Hypothalamus (tissue), 51 donors: ENCODE results near the gene SMDT1.
A peak's percentile ranks its signal among the peaks of the same experiment; 100 is the strongest.

Source experiments
- DNase-seq, 51 donors: peaks; one replicate each; lab custom pipeline; 2025; lab: John Stamatoyannopoulos, UW

SMDT1 gene, protein sequence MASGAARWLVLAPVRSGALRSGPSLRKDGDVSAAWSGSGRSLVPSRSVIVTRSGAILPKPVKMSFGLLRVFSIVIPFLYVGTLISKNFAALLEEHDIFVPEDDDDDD

DNA sequence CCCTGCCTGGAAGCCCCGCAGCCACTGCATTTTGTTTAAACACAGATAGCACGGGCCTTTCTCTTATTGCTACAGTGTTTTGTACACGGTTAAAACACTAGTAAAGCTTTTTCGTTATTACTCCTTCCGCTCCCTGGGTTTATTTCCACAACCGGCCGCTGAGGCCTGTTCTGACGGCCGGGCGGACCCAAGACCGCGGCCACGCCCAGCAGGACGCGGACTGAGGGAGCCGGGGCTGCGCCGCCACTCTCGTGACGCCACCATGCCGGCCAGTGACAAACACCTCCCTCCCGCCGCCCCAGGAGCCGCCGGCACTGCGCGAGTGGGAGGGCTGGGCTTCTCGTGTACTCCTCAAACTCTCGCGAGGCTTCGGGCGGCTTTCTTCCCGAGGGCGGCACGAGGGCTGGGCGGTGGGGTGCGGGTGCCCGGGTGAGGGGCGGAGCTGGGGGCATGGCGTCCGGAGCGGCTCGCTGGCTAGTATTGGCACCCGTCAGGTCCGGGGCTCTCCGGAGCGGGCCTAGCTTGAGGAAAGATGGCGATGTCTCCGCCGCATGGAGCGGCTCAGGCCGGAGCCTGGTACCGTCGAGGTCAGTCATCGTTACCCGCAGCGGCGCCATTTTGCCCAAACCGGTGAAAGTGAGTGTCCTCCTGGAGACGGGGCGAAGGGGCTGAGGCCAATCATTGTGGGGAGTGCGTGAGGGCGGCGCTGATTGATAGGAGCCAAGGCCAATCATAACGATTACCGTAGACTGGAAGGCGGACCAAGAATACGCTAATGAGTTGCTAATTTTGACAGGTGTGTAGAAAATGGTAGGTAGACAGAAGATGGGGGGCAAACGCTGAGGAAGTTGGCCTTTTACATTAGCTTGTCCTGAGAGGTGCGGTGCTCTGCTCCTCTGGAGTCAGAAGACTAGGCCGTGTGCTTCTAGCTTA is at the start of gene SMDT1:
SMDT1 (plus strand) TSS at position 382 of the 933 bp plus-strand sequence; CDS start at position 451, 69 bp downstream.
- DNase-seq = peak; percentile 90 to 100 (median 99)

DNA sequence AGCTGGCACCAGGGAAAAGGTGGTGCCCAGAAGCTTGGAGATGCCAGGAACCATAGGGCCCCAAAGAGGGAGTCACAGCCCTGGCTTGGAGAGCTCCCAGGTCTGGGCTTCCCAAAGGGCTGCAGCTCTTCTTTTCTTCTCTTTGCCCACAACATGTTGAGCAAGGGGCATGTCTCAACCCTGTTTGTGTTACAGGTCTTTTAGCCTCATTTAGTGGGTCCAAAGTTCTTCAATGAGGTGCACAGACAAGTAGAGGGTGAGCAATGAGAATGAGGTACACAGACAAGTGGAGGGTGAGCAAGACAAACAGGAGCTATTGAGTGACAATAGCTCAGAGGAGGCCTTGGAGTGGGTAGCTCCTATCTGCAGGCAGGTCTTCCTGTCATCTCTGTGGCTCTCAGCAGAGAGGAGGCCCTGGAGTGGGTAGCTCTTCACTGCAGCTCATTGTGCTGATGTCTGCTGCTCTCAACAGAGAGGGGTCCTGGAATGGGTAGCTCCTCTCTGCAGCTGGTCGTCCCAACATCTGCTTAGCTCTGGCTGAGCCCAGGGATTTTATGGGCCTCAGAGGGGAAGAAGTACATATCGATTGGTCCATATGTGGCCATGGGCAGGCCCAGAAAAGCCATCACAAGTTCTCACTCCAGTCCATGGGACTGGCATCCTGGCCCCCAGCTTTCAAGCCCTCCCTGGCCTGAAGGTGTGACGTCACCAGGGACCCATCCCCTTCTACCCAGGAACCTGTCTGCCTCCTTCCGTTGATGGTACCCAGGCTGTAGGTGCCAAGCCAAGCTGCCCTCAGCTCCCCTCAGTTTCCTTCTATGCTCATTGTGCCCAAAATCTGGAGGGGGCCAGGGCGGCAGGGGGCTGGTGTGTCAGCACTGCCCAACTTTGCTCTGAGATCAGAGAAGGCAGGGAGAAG is 46.0 kb upstream of the SMDT1 start:
- no peak for DNase-seq

DNA sequence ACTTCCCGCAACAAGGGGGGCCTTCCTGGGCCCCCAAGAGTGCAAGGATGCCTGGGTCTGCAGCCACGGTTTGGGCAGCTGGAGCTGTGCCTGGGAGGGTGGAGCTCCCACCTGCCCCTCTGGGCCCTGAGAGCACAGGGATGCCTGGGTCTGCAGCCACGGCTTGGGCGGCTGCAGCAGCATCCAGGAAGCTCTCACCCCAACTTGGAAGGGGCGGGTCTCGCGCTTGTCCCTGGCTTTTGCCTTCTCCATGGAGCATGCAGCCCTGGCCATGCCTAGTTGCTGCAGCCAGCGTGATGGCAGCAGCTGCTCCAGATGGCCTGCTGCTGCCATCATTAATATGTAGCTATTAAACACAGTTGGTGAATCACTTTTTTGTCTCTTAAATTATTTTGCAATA is 44.2 kb upstream of the SMDT1 start:
- no peak for DNase-seq

DNA sequence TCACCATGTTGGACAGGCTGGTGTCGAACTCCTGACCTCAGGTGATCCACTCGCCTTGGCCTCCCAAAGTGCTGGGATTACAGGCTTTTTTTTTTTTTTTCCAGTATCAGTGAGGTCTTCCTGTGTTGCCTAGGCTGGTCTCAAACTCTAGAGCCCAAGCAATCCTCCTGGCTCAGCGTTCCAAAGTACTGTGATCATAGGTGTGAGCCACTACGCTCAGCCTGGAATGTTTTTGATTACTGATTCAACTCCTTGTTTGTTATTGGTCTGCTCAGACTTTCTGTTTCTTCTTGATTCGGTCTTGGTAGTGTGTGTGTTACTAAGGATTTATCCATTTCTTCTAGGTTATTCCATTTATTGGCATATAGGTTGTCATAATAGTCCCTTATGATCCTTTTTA is 40.2 kb upstream of the SMDT1 start:
- no peak for DNase-seq

DNA sequence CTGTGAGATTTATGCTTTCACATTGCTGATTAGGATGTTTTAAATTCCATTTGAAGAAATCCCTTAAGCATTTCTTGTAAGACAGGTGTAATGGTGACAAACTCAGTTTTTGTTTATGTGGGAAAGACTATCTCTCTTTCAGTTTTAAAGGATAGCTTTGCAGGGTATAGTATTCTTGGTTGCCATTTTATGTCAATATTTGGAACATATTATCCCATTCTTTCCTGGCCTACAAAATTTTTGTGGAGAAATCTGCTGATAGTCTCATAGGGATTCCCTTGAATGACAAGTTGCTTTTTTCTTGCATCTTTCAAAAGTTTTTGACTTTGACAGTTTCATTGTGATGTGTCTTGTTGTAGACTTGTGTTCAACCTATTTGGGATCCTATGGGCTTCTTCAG is 37.7 kb upstream of the SMDT1 start:
- DNase-seq = no peak

DNA sequence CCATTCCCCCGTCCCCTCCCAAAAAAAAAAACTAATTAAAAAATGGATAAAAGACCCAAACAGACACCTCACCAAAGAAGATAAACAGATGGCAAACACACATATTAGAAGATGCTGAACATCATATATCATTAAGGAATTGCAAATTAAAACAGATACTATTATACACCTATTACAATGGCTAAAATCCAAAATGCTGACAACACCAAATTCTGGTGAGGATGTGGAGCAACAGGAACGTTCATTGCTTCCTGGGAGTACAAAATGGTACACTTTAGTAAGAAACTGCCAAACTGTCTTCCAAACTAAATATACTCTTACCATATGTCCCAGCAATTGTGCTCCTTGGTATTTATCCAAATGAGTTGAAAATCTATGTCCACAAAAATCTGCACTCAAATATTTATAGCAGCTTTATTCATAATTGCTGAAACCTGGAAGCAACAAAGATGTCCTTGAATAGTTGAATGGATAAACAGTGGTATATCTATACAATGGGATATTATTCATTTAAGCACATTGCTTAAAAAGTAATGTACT is 28.8 kb upstream of the SMDT1 start:
- no peak for DNase-seq

DNA sequence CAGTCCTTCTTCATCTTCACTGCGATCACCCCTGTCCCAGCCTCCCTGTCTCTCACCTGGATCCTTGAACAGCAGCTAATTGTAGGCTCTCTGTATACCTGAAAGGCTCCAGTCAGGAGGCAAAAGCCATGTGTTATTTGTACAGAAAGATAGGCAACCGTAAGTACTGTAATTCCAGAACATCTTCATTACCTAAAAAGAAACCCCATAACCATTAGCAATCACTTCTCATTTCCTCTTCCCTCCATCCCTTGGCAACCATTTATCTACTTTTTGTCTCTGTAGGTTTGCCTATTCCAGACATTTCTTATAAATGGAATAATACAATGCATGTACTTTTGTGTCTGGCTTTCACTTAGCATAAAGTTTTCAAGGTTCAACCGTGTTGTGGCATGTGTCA is 26.7 kb upstream of the SMDT1 start:
- no peak for DNase-seq

DNA sequence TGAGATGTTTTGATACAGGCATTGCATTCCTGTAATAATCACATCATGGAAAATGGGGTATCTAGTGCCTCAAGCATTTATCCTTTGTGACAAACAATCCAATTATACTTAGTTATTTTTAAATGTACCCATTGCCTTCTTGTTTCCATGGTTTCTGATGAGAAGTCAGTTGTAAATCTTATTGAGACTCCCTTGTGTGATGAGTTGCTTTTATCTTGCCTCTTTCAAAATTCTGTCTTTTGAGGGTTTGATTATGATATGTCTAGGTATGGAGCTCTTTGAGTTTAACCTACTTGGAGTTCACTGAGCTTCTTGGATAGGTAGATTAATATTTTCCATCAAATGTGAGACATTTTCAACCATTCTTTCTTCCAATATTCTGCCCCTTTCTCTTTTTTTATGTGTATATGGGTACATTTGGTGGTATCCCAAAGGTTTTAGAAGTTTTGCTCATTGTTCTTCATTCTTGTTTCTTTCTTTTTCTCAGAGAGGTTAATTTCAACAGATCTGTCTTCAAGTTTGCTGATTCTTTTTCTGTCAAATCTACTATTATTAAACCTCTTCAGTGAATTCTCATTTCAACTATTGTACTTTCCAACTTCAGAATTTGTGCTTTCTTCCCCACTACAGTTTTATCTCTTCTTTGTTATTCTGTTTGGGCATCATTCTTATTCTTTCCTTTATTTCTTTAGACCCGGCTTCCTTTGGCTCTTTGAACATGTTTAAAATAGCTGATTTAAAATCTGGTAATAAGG is 22.6 kb upstream of the SMDT1 start:
- DNase-seq = no peak

DNA sequence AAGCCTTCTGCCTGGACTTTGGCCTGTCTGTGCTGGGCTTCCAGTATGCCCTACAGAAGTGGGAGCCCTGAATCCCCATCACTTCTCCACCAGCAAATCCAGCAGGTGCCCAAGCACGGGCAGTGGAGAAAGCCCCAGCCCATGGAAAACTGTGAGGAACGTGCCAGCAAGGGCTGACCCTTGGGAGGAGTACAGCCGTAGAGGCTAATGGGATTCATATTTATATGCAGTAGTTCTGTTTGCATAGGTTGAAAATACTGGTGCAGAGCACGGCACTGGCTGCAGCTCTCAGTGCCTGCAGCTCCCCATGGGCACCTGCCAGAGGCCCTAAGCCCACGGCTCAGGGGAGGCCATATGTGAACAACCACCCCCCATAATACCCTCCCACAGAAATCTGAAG is 19.0 kb upstream of the SMDT1 start:
- DNase-seq = no peak

DNA sequence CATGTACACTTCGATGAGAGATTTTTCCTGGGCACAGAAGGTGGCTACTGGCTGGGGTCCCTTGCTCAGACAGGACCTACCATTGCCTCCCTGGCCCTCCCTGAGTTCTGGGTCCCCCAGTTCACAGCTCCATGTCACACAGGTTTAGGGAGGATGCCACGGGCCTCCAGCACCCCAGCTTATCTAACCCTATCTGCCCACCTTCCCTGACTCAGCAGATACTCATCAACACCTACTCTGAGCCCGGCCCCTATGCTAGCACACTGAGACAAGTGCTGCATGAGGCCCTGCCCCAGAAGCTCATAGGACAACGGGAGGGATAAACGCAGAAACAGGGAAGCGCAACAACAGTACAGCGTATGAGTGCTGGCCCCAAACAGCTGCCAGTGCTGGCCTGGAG is 18.5 kb upstream of the SMDT1 start:
- DNase-seq = no peak

DNA sequence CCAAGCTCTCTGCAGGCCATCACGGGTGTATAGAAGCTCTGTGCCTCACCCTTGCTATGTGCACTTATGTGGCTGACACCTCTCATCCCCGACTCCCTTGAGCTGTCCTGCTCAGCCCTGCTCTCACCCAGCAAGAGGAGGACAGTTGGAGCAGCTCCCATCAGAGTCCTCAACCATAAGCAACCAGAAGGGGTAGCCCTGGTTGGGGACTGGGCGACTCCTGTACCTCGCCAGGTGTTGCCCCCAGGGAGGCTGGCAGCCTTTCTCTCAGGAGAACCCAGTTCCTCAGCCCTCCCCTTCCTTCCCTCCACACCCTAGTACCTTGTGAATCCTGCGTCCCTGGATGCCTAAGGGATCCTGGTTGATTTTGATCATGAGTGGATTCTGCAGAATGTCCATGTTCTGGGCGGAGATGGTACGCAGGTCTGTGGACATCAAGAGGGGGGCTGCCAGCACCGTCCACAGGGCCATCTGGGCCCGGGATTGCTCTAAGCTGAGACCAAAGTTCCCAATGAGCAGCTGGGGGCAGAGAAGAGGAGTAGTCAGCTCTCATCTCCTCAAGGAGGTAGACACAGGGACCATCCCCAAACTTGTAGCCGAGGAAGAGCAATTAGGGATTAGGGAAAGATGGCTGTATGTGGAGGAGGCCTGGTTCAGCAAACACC is 16.9 kb upstream of the SMDT1 start:
- no peak for DNase-seq

DNA sequence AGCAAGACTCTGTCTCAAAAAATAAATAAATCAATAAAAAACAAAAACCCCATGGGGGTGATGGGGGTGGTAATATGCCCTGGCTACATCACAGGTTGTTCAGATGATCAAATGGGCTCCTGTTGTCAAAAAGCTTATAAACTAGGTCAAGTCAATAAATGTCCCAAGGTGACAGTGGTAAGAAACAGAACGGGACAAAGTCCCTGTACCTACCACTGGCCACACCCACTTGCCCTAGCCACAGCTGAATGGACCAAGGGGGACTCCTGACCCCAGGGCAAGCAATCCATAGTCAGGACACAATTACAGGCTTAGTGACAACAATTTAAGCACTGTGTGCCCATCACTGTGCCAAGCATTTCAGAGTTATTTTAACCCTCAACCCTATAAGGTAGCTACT is 14.9 kb upstream of the SMDT1 start:
- no peak for DNase-seq

DNA sequence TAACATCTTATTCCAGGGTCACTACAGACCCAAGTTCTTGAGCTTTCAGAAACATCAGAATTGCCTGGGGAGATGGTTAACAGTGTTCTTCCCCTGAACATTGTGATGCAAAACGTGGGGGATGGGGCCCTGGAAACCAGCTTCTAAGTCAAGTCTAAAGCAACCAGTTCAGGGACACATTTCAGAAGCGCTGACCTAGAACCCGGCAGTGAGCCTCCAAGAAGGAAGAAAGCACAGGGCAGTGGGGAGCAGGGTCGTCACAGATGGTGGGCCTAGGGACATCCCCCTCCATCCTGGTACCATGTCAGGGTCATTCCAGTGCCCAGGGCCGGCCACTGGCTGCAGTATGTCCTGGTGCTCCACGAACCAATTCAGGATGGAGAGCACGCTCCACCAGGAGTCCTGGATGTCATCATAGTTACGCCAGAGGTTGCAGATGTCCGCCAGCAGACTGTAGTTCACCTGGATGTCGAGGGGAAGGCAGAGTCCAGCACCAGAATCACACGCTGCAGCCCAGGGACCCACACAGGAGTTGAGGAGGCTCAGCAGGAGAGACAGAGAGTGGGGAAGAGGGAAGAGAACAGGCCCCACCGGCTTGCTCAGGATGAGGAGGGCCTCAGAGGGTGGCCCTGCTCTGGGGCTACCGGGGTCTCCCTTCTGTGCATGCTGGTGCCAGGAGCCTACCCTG is 13.9 kb upstream of the SMDT1 start:
- DNase-seq = no peak

DNA sequence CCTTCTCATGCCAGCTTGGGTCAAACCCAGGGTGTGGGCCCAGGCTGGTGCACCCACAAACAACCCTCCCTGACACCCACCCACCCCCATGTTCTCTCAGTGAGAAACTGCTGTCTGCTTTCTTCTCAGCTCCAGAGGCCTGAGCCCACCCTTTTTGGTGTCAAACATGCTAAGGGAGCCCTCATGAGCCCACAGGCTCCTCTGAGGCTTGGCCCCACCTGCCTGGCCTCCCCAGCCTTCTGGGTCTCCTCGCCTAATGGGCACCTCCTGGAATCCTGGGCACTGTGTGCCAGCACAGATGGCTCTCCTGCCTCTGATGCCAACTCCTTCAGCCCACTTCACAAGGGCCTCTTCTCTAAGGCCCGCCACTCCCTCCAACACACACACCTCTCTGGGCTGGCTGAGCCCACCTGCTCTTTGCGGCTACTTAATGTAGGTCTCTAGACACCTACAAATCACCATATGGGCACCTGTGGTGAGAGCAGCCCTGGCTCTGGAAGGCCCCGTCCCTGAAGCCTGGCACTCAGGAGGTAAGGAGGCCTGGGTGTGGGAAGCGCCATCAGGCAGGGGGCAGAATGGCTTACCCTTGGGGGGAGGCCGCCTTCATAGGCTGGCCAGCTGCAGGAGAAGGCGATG is 13.3 kb upstream of the SMDT1 start:
- DNase-seq = no peak

DNA sequence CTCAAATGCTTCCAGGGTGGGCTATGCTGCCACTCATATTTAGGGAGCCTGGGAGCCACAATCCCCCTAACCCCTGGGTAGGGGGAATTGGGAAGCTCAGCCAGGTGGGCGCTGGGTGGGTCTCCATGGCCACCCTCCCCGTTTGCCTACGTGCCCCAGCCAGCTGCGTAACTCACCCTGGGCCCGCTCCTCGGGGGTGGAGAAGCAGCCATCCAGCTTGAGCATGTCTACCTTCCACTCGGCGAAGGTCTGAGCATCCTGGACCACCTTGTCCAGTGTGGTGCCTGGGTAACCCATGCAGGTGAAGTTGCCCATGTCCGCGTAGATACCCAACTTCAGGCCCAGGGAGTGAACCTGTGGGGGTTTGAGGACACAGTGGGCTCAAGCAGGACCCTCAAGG is 12.6 kb upstream of the SMDT1 start:
- DNase-seq = no peak

DNA sequence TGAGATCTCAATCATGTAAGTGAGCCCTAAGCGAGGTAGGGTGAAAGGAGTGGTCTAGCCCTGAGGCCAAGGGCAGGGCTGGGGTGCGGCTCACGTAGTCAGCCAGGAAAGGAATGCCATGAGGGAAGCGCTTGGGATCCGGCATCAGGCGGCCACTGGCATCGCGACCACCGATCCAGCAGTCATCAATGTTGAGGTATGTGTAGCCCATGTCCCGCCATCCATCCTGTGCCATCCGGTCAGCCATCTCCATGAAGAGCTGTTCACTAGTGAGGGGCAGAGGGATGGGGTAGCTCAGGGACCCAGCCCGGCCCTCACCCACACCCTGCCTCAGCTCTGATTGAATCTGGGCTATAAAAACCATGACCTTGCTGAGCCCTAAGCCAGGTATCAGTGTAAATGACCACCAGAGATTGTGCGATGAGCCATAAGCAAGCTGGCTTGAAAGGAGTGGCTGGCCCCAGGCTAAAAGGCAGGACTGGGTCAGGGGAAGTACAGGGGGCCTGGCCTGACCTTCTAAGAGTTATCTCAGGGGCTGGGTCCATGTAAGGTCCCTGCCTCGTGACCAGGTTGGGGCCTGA is 11.7 kb upstream of the SMDT1 start:
- DNase-seq = no peak

DNA sequence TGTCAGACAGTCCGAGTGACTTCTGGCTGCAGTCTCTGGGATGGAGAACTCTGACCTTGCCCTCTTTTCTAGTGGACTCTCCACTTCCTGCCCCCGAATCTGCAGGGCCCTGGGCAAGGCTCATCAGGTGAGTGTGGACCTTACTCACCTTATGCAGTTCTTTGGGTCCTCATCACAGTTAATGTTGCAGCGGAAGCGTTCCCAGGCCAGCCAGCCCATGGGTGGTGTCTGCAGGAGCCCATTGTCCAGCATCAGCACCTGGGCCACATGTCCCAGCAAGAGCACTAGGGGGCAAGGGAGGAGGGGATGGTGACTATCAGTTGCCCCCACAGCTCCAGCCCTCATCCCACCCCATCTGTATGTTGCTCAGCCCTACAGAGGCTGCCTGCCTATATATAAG is 11.2 kb upstream of the SMDT1 start:
- DNase-seq = no peak

DNA sequence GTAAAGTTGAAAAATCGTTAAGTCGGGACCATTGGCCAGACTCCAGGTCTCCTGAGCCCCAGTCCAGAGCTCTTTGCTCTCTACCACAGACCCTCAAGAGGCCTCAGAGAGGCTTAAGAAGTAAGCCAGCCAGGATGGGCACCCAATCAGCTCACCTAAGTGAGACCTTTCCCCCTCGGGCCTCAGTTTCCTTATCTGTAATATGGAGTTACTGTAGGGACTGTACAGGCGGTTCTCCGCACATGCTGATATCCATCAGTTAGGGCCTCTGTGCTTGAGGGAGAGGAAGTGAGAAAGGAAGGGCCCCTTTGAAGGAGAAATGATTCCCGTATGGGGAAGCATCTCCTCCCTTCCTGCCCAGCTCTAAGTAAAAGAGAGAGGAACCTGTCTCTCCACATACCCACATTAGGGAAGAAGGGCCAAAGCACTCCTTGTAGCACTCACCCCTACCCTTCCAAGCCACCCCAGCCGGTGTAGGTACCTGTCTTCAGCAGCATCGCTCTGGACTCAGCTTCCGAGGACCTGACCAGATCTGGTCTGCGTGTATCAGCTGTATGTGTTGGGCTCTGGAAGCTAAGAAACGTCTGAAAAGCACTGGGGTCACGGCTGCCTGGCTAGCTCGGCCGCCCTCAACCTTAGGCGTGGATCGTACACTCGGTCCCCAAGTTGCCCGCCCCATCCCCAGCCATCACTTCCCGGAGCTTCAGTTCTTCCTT is 9.5 kb upstream of the SMDT1 start:
- peak in 2 of 51 donors; percentile 45 to 52 for DNase-seq
